Subcutaneous abdominal adipose tissue (tissue), 5 donors: ENCODE results near the gene PPP1R14D.

Experiments used
- H3K27ac ChIP-seq: one replicate; pipeline ENCODE4 v1.7.0; 2013; ENCODE audit warnings: low read depth, mild to moderate bottlenecking, inconsistent platforms, low read length, moderate library complexity
- H3K27me3 ChIP-seq, 5 donors: one replicate each; pipeline ENCODE4 v1.7.0; 2013; ENCODE audit warnings: low read length in 5 of 5, inconsistent platforms in 1 of 5; ENCODE audit not compliant: control insufficient read depth in 5 of 5, insufficient read depth in 4 of 5
- H3K36me3 ChIP-seq, 5 donors: one replicate each; pipeline ENCODE4 v1.7.0; 2013; ENCODE audit warnings: low read length in 5 of 5; ENCODE audit not compliant: control insufficient read depth in 5 of 5, insufficient read depth in 5 of 5
- H3K4me1 ChIP-seq, 5 donors: one replicate each; pipeline ENCODE4 v1.7.0; 2013; ENCODE audit warnings: low read length in 5 of 5, mild to moderate bottlenecking in 3 of 5, moderate library complexity in 1 of 5; ENCODE audit not compliant: control insufficient read depth in 5 of 5, insufficient read depth in 5 of 5
- H3K4me3 ChIP-seq, 5 donors: one replicate each; pipeline ENCODE4 v1.7.0; 2013; ENCODE audit warnings: low read length in 5 of 5, low read depth in 1 of 5
- H3K9ac ChIP-seq, 5 donors: one replicate each; pipeline ENCODE4 v1.7.0; 2013; ENCODE audit warnings: low read length in 5 of 5, mild to moderate bottlenecking in 4 of 5, moderate library complexity in 3 of 5
- H3K9me3 ChIP-seq, 5 donors: one replicate each; pipeline ENCODE4 v1.7.0; 2013; ENCODE audit warnings: low read length in 5 of 5; ENCODE audit not compliant: control insufficient read depth in 5 of 5
- donor health status: healthy.
- donor health status: healthy.
- donor health status: healthy.
- donor health status: healthy.
- donor health status: healthy.

Gene PPP1R14D

GRCh38 chr15:40789119-40789518, 39.4 kb downstream of the PPP1R14D start:
- Histone ChIP-seq H3K4me3 (no peak overlapping the region), H3K9ac (no peak overlapping the region), H3K36me3 (peaks cover 0 to 8% (median 4%) of the 10 kb centered on the region in 5 donors), H3K27ac (no peak overlapping the region), H3K9me3 (no peaks in the 10 kb centered on the region), H3K27me3 (no peaks in the 10 kb centered on the region), H3K4me1 (peaks cover 4 to 31% (median 19%) of the 10 kb centered on the region in 5 donors)

DNA sequence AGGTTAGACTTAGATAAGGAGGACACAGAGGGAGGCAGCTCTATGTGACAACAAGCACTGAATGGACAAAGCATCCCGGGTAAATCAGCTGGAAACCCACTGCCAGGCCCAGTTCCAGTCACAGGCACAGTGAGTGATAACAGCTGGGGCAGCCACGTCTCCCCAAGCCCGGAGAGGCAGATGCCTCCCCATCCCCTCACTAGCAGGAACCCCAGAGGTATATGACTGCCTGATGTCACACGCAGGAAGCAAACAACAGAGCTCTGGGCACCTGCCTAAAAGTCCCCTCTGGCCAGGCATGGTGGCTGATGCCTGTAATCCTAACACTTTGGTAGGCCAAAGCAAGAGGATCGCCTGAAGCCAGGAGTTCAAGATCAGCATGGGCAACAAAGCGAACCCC, 40.5 kb downstream of the PPP1R14D start:
- Histone ChIP-seq H3K9me3 (no peaks in the 10 kb centered on the region), H3K4me1 (peaks cover 0 to 19% (median 12%) of the 10 kb centered on the region in 5 donors), H3K36me3 (peaks cover 0 to 8% (median 4%) of the 10 kb centered on the region in 5 donors), H3K9ac (peak overlapping the region in 1 of 5 donors; percentile 19), H3K4me3 (no peak overlapping the region), H3K27me3 (no peaks in the 10 kb centered on the region), H3K27ac (no peak overlapping the region)

GRCh38 chr15:40787344-40787841, 41.1 kb downstream of the PPP1R14D start:
- peaks cover 0 to 19% (median 12%) of the 10 kb centered on the region in 5 donors for H3K4me1 ChIP-seq
- H3K9me3 ChIP-seq, result no peaks in the 10 kb centered on the region
- peaks cover 0 to 8% (median 4%) of the 10 kb centered on the region in 5 donors for H3K36me3 ChIP-seq
- peak overlapping the region in 1 of 5 donors; percentile 19 for H3K9ac ChIP-seq
- no peak overlapping the region for H3K27ac ChIP-seq
- no peak overlapping the region for H3K4me3 ChIP-seq
- no peaks in the 10 kb centered on the region for H3K27me3 ChIP-seq

GRCh38 chr15:40785814-40786213, 42.7 kb downstream of the PPP1R14D start:
- Histone ChIP-seq H3K9ac (no peak overlapping the region), H3K4me1 (peaks cover 0 to 19% (median 12%) of the 10 kb centered on the region in 5 donors), H3K4me3 (no peak overlapping the region), H3K9me3 (no peaks in the 10 kb centered on the region), H3K36me3 (peaks cover 0 to 2% (median 0%) of the 10 kb centered on the region in 5 donors), H3K27ac (no peak overlapping the region), H3K27me3 (no peaks in the 10 kb centered on the region)

DNA sequence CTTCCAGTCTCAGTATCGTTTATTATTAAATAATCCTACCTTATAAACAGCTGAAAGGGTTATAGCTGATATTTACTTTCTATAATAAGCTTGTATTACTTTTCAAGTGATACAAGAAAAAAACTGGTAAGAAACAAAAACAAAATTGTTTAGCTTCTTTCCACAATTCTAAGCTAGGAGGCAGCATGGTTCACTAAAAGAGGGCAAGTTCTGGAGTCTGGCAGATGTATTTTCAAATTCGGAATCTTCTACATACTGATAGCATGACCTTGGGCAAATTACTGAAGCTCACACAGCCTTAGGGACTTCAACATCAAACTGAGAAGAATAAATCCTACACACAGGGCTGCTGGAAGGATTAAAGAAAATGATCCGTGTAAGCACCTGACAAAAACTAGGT, 43.3 kb downstream of the PPP1R14D start:
- Histone ChIP-seq H3K27me3 (no peaks in the 10 kb centered on the region), H3K4me1 (peaks cover 0 to 19% (median 12%) of the 10 kb centered on the region in 5 donors)

GRCh38 chr15:40782609-40783227, 45.8 kb downstream of the PPP1R14D start:
- Histone ChIP-seq H3K4me1 (peaks cover 0 to 14% (median 8%) of the 10 kb centered on the region in 5 donors), H3K27me3 (no peaks in the 10 kb centered on the region), H3K27ac (no peak overlapping the region), H3K9me3 (no peaks in the 10 kb centered on the region), H3K9ac (no peak overlapping the region), H3K36me3 (peaks cover 0 to 22% (median 18%) of the 10 kb centered on the region in 5 donors), H3K4me3 (no peak overlapping the region)

More for the DNA sequence above, 43.3 kb downstream of the PPP1R14D start:
- H3K9ac ChIP-seq, result no peak overlapping the region
- H3K9me3 ChIP-seq, result no peaks in the 10 kb centered on the region
- no peaks in the 10 kb centered on the region for H3K36me3 ChIP-seq
- no peak overlapping the region for H3K27ac ChIP-seq
- H3K4me3 ChIP-seq, result no peak overlapping the region

- Histone ChIP-seq H3K9ac (no peak overlapping the region), H3K36me3 (peaks cover 0 to 78% (median 63%) of the 10 kb centered on the region in 5 donors), H3K4me3 (no peak overlapping the region), H3K27ac (no peak overlapping the region), H3K27me3 (no peaks in the 10 kb centered on the region), H3K4me1 (peaks cover 0 to 27% (median 21%) of the 10 kb centered on the region in 5 donors), H3K9me3 (no peaks in the 10 kb centered on the region)
Observed at GRCh38 chr15:40776537-40777141, 51.9 kb downstream of the PPP1R14D start.

DNA sequence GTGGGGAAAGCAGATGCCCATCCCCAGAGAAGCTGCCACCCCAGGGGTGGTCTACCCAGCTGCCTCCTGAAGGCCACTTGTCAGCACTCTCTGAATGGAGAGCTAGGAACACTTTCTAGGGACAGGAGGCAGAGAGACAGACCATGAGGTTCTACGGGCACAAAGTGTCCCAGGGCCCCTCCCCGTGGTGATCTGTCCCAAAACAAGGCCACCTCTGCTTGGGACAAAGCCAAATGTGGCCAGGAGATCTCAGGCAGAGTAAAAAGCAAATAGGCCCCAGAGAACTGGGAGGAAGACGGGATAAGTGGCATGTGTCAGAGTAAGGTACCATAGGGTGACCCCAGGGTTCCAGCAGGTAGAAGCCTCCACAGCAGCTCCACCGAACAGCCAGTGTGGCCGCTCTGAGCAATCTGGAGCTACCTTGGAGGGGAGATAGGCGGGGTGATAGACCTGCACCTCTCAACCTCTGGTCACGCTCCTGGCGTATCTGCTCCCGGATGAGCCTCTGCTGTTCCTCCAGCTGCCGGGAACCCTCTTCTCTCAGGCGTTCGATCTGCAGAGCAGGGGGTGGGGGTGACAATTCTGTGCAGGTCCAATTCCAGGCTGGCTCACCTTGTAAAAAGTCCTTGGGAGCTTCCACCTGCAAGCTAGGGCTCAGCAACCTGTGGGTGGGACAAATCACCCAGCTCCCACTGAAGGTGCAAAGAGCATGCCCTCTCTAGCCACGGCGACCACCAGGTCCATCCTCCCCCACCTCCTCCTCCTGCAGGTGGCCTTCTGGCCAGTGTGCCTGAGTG, 52.6 kb downstream of the PPP1R14D start:
- Histone ChIP-seq H3K9me3 (no peaks in the 10 kb centered on the region), H3K36me3 (peaks cover 0 to 82% (median 63%) of the 10 kb centered on the region in 5 donors), H3K4me1 (peaks cover 0 to 34% (median 28%) of the 10 kb centered on the region in 5 donors), H3K27me3 (no peaks in the 10 kb centered on the region), H3K9ac (no peak overlapping the region), H3K27ac (no peak overlapping the region), H3K4me3 (no peak overlapping the region)

DNA sequence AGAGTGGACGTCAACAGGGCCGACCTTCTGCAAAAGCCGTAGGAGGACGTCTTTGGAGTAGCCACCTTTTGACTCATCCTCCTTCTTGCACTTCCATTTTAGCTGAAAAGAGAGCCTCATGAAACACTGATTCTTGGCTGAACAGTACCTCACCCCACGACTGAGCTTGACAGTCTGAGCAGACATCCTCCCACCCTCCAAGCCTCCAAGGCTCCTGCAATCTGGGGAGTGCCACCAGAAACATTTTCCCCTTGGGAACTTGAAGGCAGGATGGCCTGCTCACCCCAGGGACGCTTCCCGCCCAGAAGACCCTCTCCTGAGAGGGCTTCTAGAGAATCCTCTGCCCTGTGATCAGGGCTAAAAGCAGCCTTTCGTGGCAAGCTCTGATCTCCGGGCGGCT, 53.5 kb downstream of the PPP1R14D start:
- no peaks in the 10 kb centered on the region for H3K9me3 ChIP-seq
- H3K27ac ChIP-seq, result no peak overlapping the region
- H3K27me3 ChIP-seq, result no peaks in the 10 kb centered on the region
- no peak overlapping the region for H3K9ac ChIP-seq
- peaks cover 2 to 43% (median 37%) of the 10 kb centered on the region in 5 donors for H3K4me1 ChIP-seq
- peaks cover 0 to 81% (median 62%) of the 10 kb centered on the region in 5 donors for H3K36me3 ChIP-seq
- no peak overlapping the region for H3K4me3 ChIP-seq
